Measurements from ENCODE around the gene DNAH11. TPM values are rescaled to one million over a fixed set of nuclear protein-coding genes. Genes with fewer than 3 reads are reported as not detected.
A peak's percentile ranks its signal among the peaks of the same experiment; 100 is the strongest.

DNAH11 gene
- total RNA-seq, 2 experiments from 2014 or later: 4.2 to 4.3 TPM

GRCh38 chr7:21943436-21943835 is 400.6 kb downstream of the DNAH11 start:
- no peaks in the 10 kb centered on the region for H3K9me3 Mint-ChIP-seq (ENCODE audit: low read depth)
- DNase-seq (no peak), ATAC-seq (no peak)
- H3K4me3 Mint-ChIP-seq: peak overlapping the region; percentile 82
- CTCF ChIA-PET: interaction anchor here (0.7 to 1.2 kb wide), 2 partner anchors 12 to 25 kb away, joined by 3 read pairs; no protein-coding TSS in a partner anchor
- peaks cover 78% of the 10 kb centered on the region for H3K4me1 Mint-ChIP-seq
- H3K36me3 Mint-ChIP-seq (ENCODE audit: low read depth): peaks cover 17% of the 10 kb centered on the region
- no peak overlapping the region for H3K27ac Mint-ChIP-seq
- POLR2A ChIA-PET: interaction anchor here (0.6 to 2.1 kb wide), 3 partner anchors 56 to 753 kb away, joined by 3 to 9 read pairs (median 3); partner anchors contain the start of gene SP4
- intact Hi-C loops (cut with DNase I, micrococcal nuclease): no loop called here
- H3K27me3 Mint-ChIP-seq: peaks cover 2% of the 10 kb centered on the region

- ATAC-seq (peak; percentile 10), DNase-seq (peak; percentile 76)
- ChIA-PET CTCF (interaction anchor here (0.6 to 1.6 kb wide), 4 partner anchors 24 to 395 kb away, joined by 3 to 4 read pairs (median 4); no protein-coding TSS in a partner anchor), POLR2A (interaction anchor here (0.6 to 2.1 kb wide), 6 partner anchors 25 to 1429 kb away, joined by 3 to 9 read pairs (median 4); partner anchors contain the start of gene SP4)
- intact Hi-C loops (cut with DNase I, micrococcal nuclease): loop anchor here in 1 of 2 experiments (1.0 to 2.0 kb wide), 3 partner anchors 138 to 942 kb away; no protein-coding TSS in a partner anchor
- H3K36me3 Mint-ChIP-seq (ENCODE audit: low read depth): peaks cover 17% of the 10 kb centered on the region
- peaks cover 2% of the 10 kb centered on the region for H3K27me3 Mint-ChIP-seq
- peak overlapping the region; percentile 85 for H3K27ac Mint-ChIP-seq
- no peaks in the 10 kb centered on the region for H3K9me3 Mint-ChIP-seq (ENCODE audit: low read depth)
- H3K4me1 Mint-ChIP-seq: peaks cover 69% of the 10 kb centered on the region
- H3K4me3 Mint-ChIP-seq: peak overlapping the region; percentile 82
These were observed 402.0 kb downstream of the DNAH11 start for GRCh38 chr7:21944616-21945453.

- Mint-ChIP-seq H3K9me3 (ENCODE audit: low read depth) (no peaks in the 10 kb centered on the region), H3K4me1 (peaks cover 60% of the 10 kb centered on the region), H3K27ac (peak within 1 kb of the TSS; percentile 85), H3K4me3 (peak within 1 kb of the TSS; percentile 82), H3K27me3 (peaks cover 4% of the 10 kb centered on the region), H3K36me3 (ENCODE audit: low read depth) (peaks cover 17% of the 10 kb centered on the region)
- ChIA-PET POLR2A (interaction anchor here (0.6 to 1.5 kb wide), 5 partner anchors 24 to 1445 kb away, joined by 3 to 6 read pairs (median 4); partner anchors contain the start of gene SP4), CTCF (interaction anchor here (0.7 to 1.6 kb wide), 4 partner anchors 24 to 178 kb away, joined by 3 to 4 read pairs (median 4); no protein-coding TSS in a partner anchor)
- DNase-seq: peak; percentile 89
- intact Hi-C loops (cut with DNase I, micrococcal nuclease): loop anchor here in 1 of 2 experiments (1.0 to 2.0 kb wide), 3 partner anchors 138 to 941 kb away; no protein-coding TSS in a partner anchor
- peak; percentile 87 for ATAC-seq
These were observed 402.8 kb downstream of the DNAH11 start, which contains the start of gene CDCA7L for GRCh38 chr7:21945454-21946221. CDCA7L (minus strand) TSS chr7:21945899; CDS start chr7:21945804, 95 bp downstream.

GRCh38 chr7:21946222-21946709 is 403.4 kb downstream of the DNAH11 start:
- no peaks in the 10 kb centered on the region for H3K9me3 Mint-ChIP-seq (ENCODE audit: low read depth)

DNA sequence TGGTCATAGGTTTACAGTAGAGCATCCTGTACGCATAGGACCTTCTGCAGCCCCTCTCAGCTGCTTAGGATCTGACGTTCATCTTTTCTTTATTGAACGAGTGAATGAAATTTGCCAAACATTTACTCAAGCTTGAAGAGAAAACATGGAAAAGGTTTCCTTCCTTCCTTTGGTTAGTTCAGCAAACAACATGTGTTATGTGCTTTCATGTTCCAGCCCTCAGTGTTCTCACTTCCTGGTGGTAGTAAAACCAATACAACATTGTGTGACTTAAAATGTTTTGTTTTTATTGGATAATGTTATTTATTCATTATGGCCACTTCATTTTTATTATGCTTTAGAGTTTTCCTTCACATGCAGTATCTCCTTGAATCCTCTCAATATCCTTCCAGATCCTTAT is 404.2 kb downstream of the DNAH11 start:
- Mint-ChIP-seq H3K4me1 (peaks cover 48% of the 10 kb centered on the region), H3K36me3 (ENCODE audit: low read depth) (peaks cover 14% of the 10 kb centered on the region), H3K4me3 (no peak overlapping the region), H3K9me3 (ENCODE audit: low read depth) (no peaks in the 10 kb centered on the region), H3K27ac (no peak overlapping the region), H3K27me3 (peaks cover 2% of the 10 kb centered on the region)
- POLR2A ChIA-PET: no interaction called here
- intact Hi-C loops (cut with DNase I, micrococcal nuclease): no loop called here
- DNase-seq (no peak), ATAC-seq (no peak)
- CTCF ChIA-PET: no interaction called here

More at GRCh38 chr7:21946222-21946709, 403.4 kb downstream of the DNAH11 start:
- Mint-ChIP-seq H3K36me3 (ENCODE audit: low read depth) (peaks cover 15% of the 10 kb centered on the region), H3K4me3 (peak overlapping the region; percentile 82), H3K4me1 (peaks cover 56% of the 10 kb centered on the region), H3K27ac (peak overlapping the region; percentile 55), H3K27me3 (peaks cover 2% of the 10 kb centered on the region)
- DNase-seq (no peak), ATAC-seq (no peak)
- intact Hi-C loops (cut with DNase I, micrococcal nuclease): no loop called here
- CTCF ChIA-PET: interaction anchor here (0.7 to 1.6 kb wide), 2 partner anchors 23 to 76 kb away, joined by 3 to 4 read pairs; no protein-coding TSS in a partner anchor
- POLR2A ChIA-PET: interaction anchor here (0.6 to 1.5 kb wide), 3 partner anchors 126 to 1444 kb away, joined by 3 to 6 read pairs (median 4); partner anchors contain the start of gene SP4

- no peak for DNase-seq
- H3K27me3 Mint-ChIP-seq: peaks cover 2% of the 10 kb centered on the region
- no peak for ATAC-seq
- H3K9me3 Mint-ChIP-seq (ENCODE audit: low read depth): no peaks in the 10 kb centered on the region
- H3K4me1 Mint-ChIP-seq: peaks cover 39% of the 10 kb centered on the region
- POLR2A ChIA-PET: no interaction called here
- CTCF ChIA-PET: no interaction called here
- H3K36me3 Mint-ChIP-seq (ENCODE audit: low read depth): peaks cover 9% of the 10 kb centered on the region
- H3K4me3 Mint-ChIP-seq: no peak overlapping the region
- intact Hi-C loops (cut with DNase I, micrococcal nuclease): no loop called here
- H3K27ac Mint-ChIP-seq: no peak overlapping the region
These were observed 405.1 kb downstream of the DNAH11 start for GRCh38 chr7:21947946-21948345.

- no peak overlapping the region for H3K4me3 Mint-ChIP-seq
- intact Hi-C loops (cut with DNase I, micrococcal nuclease): no loop called here
- CTCF ChIA-PET: no interaction called here
- ATAC-seq (no peak), DNase-seq (no peak)
- no peak overlapping the region for H3K27ac Mint-ChIP-seq
- peaks cover 35% of the 10 kb centered on the region for H3K4me1 Mint-ChIP-seq
- POLR2A ChIA-PET: no interaction called here
- no peaks in the 10 kb centered on the region for H3K9me3 Mint-ChIP-seq (ENCODE audit: low read depth)
- H3K27me3 Mint-ChIP-seq: peaks cover 2% of the 10 kb centered on the region
- H3K36me3 Mint-ChIP-seq (ENCODE audit: low read depth): peaks cover 5% of the 10 kb centered on the region
These were observed 405.5 kb downstream of the DNAH11 start for GRCh38 chr7:21948364-21948763.

DNA sequence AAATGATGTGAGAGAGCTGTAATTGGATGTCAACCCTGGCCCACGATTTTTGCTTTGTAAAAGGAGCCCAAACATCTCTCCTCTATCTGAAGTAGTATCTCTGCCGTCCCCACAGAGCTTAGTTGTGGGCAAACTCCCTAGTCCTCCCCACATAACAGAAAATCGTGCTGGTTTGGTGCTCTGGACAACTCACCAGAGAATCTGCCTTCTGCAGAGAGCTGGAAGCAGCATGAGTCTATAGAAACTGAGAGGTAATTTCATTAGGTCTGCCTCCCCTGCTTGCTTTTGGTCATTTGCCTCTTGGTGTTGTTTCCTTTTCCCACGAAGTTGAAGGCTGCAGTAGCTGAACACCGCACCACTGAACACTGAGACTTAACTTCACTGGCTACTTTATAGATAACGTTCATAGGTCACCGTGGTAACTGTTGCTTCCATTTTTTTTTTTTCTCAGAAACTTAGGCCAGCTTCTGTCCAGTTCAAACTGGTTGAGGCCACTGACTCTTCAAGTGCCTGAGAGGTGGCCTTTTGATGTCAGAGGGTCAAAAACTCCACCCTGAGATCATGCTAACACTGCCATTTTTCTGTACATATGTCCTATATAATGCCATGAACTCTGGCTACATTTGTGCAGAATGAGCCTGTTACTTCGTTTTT is 406.2 kb downstream of the DNAH11 start:
- Mint-ChIP-seq H3K4me3 (no peak overlapping the region), H3K36me3 (ENCODE audit: low read depth) (peaks cover 3% of the 10 kb centered on the region), H3K9me3 (ENCODE audit: low read depth) (no peaks in the 10 kb centered on the region), H3K4me1 (peaks cover 28% of the 10 kb centered on the region), H3K27ac (no peak overlapping the region), H3K27me3 (peaks cover 2% of the 10 kb centered on the region)
- intact Hi-C loops (cut with DNase I, micrococcal nuclease): no loop called here
- ChIA-PET POLR2A (no interaction called here), CTCF (interaction anchor here (0.9 to 1.6 kb wide), 2 partner anchors 9 to 19 kb away, joined by 3 to 4 read pairs; no protein-coding TSS in a partner anchor)
- ATAC-seq: no peak
- no peak for DNase-seq

Measured in activated CD4-positive, alpha-beta T cell treated with anti-CD3 and anti-CD28 coated beads for 36 hours (primary cell).